LNCAP (cell line): ENCODE results near the gene SPTY2D1.

ENCODE experiments used
- CTCF ChIP-seq: fragments of 450-650 bp; IDR thresholded peaks from 2 replicates; pipeline ENCODE4 v1.5.1; 2017; ENCODE audit warnings: mild to moderate bottlenecking

SPTY2D1 gene

GRCh38 chr11:18581825-18582224 is 52.3 kb downstream of the SPTY2D1 start:
- no peak for TF ChIP-seq CTCF

GRCh38 chr11:18580113-18580766 is 53.9 kb downstream of the SPTY2D1 start:
- no peak for TF ChIP-seq CTCF

- TF ChIP-seq CTCF = no peak
Observed at GRCh38 chr11:18578975-18579598, 55.1 kb downstream of the SPTY2D1 start.

- TF ChIP-seq CTCF = no peak
Observed at GRCh38 chr11:18575361-18575760, 58.8 kb downstream of the SPTY2D1 start.

- TF ChIP-seq CTCF = no peak
Observed at GRCh38 chr11:18567081-18567480, 67.1 kb downstream of the SPTY2D1 start.

- TF ChIP-seq CTCF = no peak
Observed at GRCh38 chr11:18566406-18566805, 67.7 kb downstream of the SPTY2D1 start.

- no peak for TF ChIP-seq CTCF
Observed at GRCh38 chr11:18564149-18564548, 70.0 kb downstream of the SPTY2D1 start.
